HepG2 (cell line): ENCODE results near the gene TSPAN2. TPM values are rescaled to one million over a fixed set of nuclear protein-coding genes. Genes with fewer than 3 reads are reported as not detected.

Experiments used
- ATAC-seq: fragments of 200-7000 bp; cut with Tn5 transposase; 3 replicates; pipeline ENCODE4 v1.9.1; 2020; ENCODE audit warnings: mild to moderate bottlenecking, moderate library complexity
- BruUV-seq: library from RNA; stranded (reverse); fragments of 400-500 nt; replicated peaks from 2 replicates; lab custom pipeline; 2021; lab: Mats Ljungman, UMichigan
- CTCF ChIA-PET: fragments of 300-600 bp; formaldehyde crosslinking; extraction: SDS; loops from one replicate; lab custom pipeline; 2021; ENCODE audit warnings: low total read pairs, inconsistent platforms, low intra/inter-chr PET ratio; lab: Yijun Ruan, JAX
- POLR2A ChIA-PET: fragments of 350-600 bp; sonication (Branson Sonifier 250); formaldehyde crosslinking; loops from one replicate; lab custom pipeline; 2020; ENCODE audit warnings: antibody characterized with exemption, inconsistent platforms; lab: Yijun Ruan, JAX
- DNase-seq: peaks from one replicate; pipeline ENCODE4 v3.0.0-alpha.2; 2015; ENCODE audit warnings: low spot score
- FAIRE-seq: peaks from 3 replicates; lab custom pipeline; 2011; peaks lifted over from hg19 to GRCh38; lab: Jason Lieb, UNC
- H2AFZ ChIP-seq: one replicate; pipeline ENCODE4 v1.6.1; 2011; ENCODE audit warnings: low read length, inconsistent platforms
- H3K27ac ChIP-seq: fragments of 300-600 bp; 3 replicates; pipeline ENCODE4 v1.8.0; 2011; ENCODE audit warnings: mixed run types, mild to moderate bottlenecking, mixed read lengths, low read length, inconsistent platforms; ENCODE audit not compliant: insufficient read depth; ENCODE audit errors: extremely low read length
- H3K27me3 ChIP-seq, 2 experiments: fragments of 200-600 bp in 1 of 2; 2 replicates in 1 of 2; 3 replicates in 1 of 2; pipeline versions ENCODE4 v1.6.0 to v1.8.0; 2011; ENCODE audit warnings: low read length in 2 of 2, mild to moderate bottlenecking in 2 of 2, moderate library complexity in 2 of 2, inconsistent platforms in 1 of 2; ENCODE audit not compliant: insufficient read depth in 2 of 2, control insufficient read depth in 1 of 2
- H3K36me3 ChIP-seq, 2 experiments: fragments of 200-600 bp in 1 of 2; replicated peaks in 1 of 2; 2 replicates in 1 of 2; 3 replicates in 1 of 2; pipeline versions ENCODE4 v1.5.1 to v1.8.0; 2011; ENCODE audit warnings: low read length in 2 of 2, inconsistent platforms in 1 of 2; ENCODE audit not compliant: insufficient read depth in 2 of 2, control insufficient read depth in 1 of 2
- H3K4me1 ChIP-seq: 2 replicates; pipeline ENCODE4 v1.5.1; 2012; ENCODE audit warnings: low read length, inconsistent platforms; ENCODE audit not compliant: insufficient read depth
- H3K4me2 ChIP-seq: 2 replicates; pipeline ENCODE4 v1.6.0; 2011; ENCODE audit warnings: low read depth, low read length, inconsistent platforms
- H3K4me3 ChIP-seq, 3 experiments: fragments of 200-600 bp in 1 of 3; sonication (generic), shearing (Covaris generic) in 1 of 3; replicated peaks in 1 of 3; 2 replicates each; pipeline ENCODE4 v1.5.1; 2011 to 2016; ENCODE audit warnings: low read length in 3 of 3, inconsistent platforms in 2 of 3, low read depth in 2 of 3, mild to moderate bottlenecking in 2 of 3, control low read depth in 1 of 3, mixed read lengths in 1 of 3; ENCODE audit not compliant: insufficient read depth in 1 of 3
- H3K79me2 ChIP-seq: one replicate; pipeline ENCODE4 v1.6.1; 2011; ENCODE audit warnings: low read length, inconsistent platforms; ENCODE audit not compliant: insufficient read depth
- H3K9ac ChIP-seq: 2 replicates; pipeline ENCODE4 v1.6.0; 2011; ENCODE audit warnings: mild to moderate bottlenecking, low read depth, low read length, inconsistent platforms; ENCODE audit not compliant: insufficient read depth
- H3K9me3 ChIP-seq: 2 replicates; pipeline ENCODE4 v1.5.1; 2012; ENCODE audit warnings: mild to moderate bottlenecking, low read length
- H4K20me1 ChIP-seq: 2 replicates; pipeline ENCODE4 v1.6.0; 2011; ENCODE audit warnings: inconsistent platforms, mild to moderate bottlenecking, low read length, moderate library complexity; ENCODE audit not compliant: insufficient read depth
- GATAD1 ChIP-seq: IDR thresholded peaks from 2 replicates; pipeline ENCODE4 v1.6.1; 2016; ENCODE audit warnings: missing genetic modification reagents, missing compliant biosample characterization
- JARID2 ChIP-seq: sonication (generic); formaldehyde crosslinking; IDR thresholded peaks from 2 replicates; pipeline ENCODE4 v1.8.1; 2023; ENCODE audit warnings: missing genetic modification reagents, inconsistent platforms; ENCODE audit not compliant: insufficient replicate concordance
- NKX3-1 ChIP-seq: sonication (generic); formaldehyde crosslinking; IDR thresholded peaks from 2 replicates; pipeline ENCODE4 v1.5.0; 2020; ENCODE audit warnings: missing genetic modification reagents
- TBL1XR1 ChIP-seq: fragments of 150-350 bp; IDR thresholded peaks from 2 replicates; pipeline ENCODE4 v1.6.1; 2014; ENCODE audit warnings: borderline replicate concordance, low read length; ENCODE audit not compliant: partially characterized antibody
- ZBTB7A ChIP-seq: sonication (generic); formaldehyde crosslinking; IDR thresholded peaks from 2 replicates; pipeline ENCODE4 v1.8.0; 2022; ENCODE audit warnings: mild to moderate bottlenecking, missing genetic modification reagents
- ZNF558 ChIP-seq: sonication (generic); formaldehyde crosslinking; IDR thresholded peaks from 2 replicates; pipeline ENCODE4 v1.9.0; 2022; ENCODE audit warnings: mild to moderate bottlenecking, missing genetic modification reagents, borderline replicate concordance
- ZSCAN30 ChIP-seq: sonication (generic); formaldehyde crosslinking; IDR thresholded peaks from 2 replicates; pipeline ENCODE4 v1.5.0; 2020; ENCODE audit warnings: mild to moderate bottlenecking, missing genetic modification reagents
- WGBS: methylation state at CpG from one replicate; pipeline ENCODE4 v1.1.6; 2017; ENCODE audit warnings: low lambda C conversion rate; 5-methylcytosine and 5-hydroxymethylcytosine counted together
- in situ Hi-C: cut with HindIII; loops from 2 replicates; pipeline ENCODE4 v1.10.0; 2017; ENCODE audit warnings: low pct_unique_long_range_greater_than_20kb; ENCODE audit not compliant: extremely low pct_ligation_motif_present
- intact Hi-C: fragments of 100-400 bp; cut with micrococcal nuclease; formaldehyde crosslinking; loops from one replicate; pipeline ENCODE4 v1.10.0; 2022; ENCODE audit not compliant: unreplicated experiment
- polyA plus RNA-seq, 8 experiments: library from polyadenylated mRNA; depleted of rRNA in 3 of 8; stranded (reverse) in 7 of 8; unstranded in 1 of 8; fragments of >200 nt; fragmentation: Illumina TruSeq in 4 of 8; extraction: Trizol in 4 of 8; gene quantifications; 2 replicates each; pipeline versions ENCODE4 v1.2.1 to v1.2.3, GENCODE V29; 2011 to 2016; ENCODE audit warnings: low read depth in 4 of 8, missing spikeins in 1 of 8, mixed read lengths in 1 of 8; ENCODE audit not compliant: insufficient read depth in 1 of 8
- total RNA-seq, 5 experiments: library from RNA; depleted of rRNA; stranded (reverse); fragments of >200 nt; fragmentation: Illumina TruSeq; extraction: Trizol; gene quantifications; 2 replicates each; pipeline ENCODE4 v1.2.3, GENCODE V29; 2016; ENCODE audit warnings: low read depth in 1 of 5
- TF ChIP-seq, protein P1 (sequence below): sonication (generic); formaldehyde crosslinking; IDR thresholded peaks from 2 replicates; pipeline ENCODE4 v1.4.0; 2020; ENCODE audit warnings: low read depth, missing genetic modification reagents

The TSPAN2 gene
- total and polyA plus RNA-seq, 2 of the 13 experiments (the other 11 are each of a cell fraction or from before 2014, with no cell fraction given) = not detected

DNA sequence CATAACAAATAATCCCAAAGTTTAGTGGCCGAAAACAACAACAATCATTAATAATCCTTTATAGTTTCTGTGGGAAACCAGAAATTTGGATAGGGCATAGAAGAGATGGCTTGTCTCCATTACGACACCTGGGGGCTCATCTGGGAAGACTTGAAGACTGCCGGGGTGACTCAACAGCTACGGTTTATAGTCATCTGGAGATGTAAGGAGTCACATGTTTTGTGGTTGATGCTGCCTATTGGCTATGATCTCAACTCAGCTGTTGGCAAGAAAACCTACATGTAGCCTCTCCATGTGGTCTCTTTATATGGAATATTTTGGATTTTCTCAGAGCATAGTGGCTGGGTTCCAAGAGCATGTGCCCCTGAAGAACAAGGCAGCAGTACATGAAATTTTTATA is 29.3 kb upstream of the TSPAN2 start:
- no peak for ATAC-seq
- H3K9me3 ChIP-seq = peaks cover 4% of the 10 kb centered on the region; the same call in 1 of the 2 replicates
- no peaks in the 10 kb centered on the region for H3K4me1 ChIP-seq
- no peak overlapping the region for H3K27ac ChIP-seq
- TF ChIP-seq ZBTB7A (CRISPR knock-in tag) (no peak), JARID2 (CRISPR knock-in tag) (no peak), GATAD1 (no peak), ZNF558 (no peak), NKX3-1 (CRISPR knock-in tag) (no peak), TBL1XR1 (no peak), ZSCAN30 (no peak)
- TF ChIP-seq, protein P1, sequence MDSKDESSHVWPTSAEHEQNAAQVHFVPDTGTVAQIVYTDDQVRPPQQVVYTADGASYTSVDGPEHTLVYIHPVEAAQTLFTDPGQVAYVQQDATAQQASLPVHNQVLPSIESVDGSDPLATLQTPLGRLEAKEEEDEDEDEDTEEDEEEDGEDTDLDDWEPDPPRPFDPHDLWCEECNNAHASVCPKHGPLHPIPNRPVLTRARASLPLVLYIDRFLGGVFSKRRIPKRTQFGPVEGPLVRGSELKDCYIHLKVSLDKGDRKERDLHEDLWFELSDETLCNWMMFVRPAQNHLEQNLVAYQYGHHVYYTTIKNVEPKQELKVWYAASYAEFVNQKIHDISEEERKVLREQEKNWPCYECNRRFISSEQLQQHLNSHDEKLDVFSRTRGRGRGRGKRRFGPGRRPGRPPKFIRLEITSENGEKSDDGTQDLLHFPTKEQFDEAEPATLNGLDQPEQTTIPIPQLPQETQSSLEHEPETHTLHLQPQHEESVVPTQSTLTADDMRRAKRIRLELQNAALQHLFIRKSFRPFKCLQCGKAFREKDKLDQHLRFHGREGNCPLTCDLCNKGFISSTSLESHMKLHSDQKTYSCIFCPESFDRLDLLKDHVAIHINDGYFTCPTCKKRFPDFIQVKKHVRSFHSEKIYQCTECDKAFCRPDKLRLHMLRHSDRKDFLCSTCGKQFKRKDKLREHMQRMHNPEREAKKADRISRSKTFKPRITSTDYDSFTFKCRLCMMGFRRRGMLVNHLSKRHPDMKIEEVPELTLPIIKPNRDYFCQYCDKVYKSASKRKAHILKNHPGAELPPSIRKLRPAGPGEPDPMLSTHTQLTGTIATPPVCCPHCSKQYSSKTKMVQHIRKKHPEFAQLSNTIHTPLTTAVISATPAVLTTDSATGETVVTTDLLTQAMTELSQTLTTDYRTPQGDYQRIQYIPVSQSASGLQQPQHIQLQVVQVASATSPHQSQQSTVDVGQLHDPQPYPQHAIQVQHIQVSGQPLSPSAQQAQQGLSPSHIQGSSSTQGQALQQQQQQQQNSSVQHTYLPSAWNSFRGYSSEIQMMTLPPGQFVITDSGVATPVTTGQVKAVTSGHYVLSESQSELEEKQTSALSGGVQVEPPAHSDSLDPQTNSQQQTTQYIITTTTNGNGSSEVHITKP (CRISPR knock-in tag) = no peak
- TF ChIP-seq, all 625 proteins: peak for 0
- no peak for FAIRE-seq
- Histone ChIP-seq H3K4me2 (no peak overlapping the region), H4K20me1 (no peaks in the 10 kb centered on the region), H3K36me3 (no peaks in the 10 kb centered on the region), H3K4me3 (no peak overlapping the region), H3K79me2 (no peaks in the 10 kb centered on the region), H2AFZ (no peak overlapping the region), H3K27me3 (peaks cover 0 to 1% of the 10 kb centered on the region in 2 experiments; a peak in 1 of 5 replicates), H3K9ac (no peak overlapping the region)
- POLR2A ChIA-PET = no interaction called here
- in situ Hi-C loops = no loop called here
- no TSS peak for BruUV-seq
- WGBS = 33% methylated on average over 4 of the region's 4 CpGs
- DNase-seq = no peak
- intact Hi-C loops = no loop called here
- CTCF ChIA-PET = no interaction called here
